ENCODE results near the gene ZNF362.
"Not testable (repeated sequence)": the region's sequence is repeated elsewhere in the genome, so short reads cannot be mapped to it uniquely, and the experiment has no call there.

ZNF362 gene

GRCh38 chr1:33309351-33309750 is 53.1 kb downstream of the ZNF362 start:
- not testable (repeated sequence) for DNase-seq

DNA sequence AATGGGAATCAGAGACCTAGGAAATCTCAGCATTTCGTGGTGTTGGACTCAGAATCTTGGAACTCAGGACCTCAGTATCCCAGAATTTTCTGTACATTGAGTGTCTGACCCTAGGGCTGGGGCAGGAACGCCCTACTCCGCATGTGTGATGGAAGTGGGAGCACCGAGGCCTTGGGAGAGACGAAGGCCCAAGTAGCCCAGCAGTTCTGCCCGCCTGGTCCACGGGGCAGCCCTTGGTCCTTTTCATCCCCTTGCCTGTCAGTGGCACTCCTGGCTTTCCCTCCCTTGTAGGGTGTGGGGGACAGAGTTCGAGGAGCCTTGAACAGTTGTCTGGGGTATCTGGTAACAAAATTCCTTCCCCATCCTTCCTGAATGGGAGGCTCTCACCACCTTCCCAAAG is 54.4 kb downstream of the ZNF362 start:
- DNase-seq = no peak

DNA sequence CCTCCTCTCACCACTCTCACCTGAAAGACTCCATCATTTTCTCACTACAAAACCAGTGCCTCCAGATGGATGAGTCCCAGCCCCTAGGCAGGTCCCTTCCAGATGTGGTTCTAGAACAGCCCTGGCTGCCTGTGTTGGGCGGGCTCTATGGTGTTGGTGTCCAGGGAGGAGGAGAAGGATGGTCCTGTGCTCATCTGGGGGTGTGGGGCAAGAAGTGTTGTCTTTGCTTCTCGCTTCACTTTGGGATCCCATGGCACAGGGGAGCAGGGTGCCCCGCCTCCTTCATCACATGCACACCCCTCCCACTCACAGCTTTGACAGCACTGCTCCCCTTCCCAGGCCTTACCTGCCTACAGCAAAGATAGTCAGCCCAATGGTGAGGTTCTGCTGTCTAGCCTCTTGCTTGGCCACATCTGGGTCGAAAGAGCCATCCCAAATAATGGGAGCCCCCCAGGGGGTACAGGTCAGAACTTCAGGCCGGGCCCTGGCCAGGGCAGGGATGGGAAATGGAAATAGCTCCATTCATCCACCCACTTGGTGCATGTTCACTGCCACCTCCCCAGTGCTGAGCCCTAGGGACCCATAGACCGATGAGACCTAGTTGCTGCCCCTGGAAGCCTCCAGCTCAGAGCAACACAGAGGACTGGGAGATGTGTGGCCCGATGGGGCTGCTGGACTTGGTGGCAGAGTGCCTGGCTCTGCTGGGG is 55.6 kb downstream of the ZNF362 start:
- no peak for DNase-seq

GRCh38 chr1:33312413-33312749 is 56.1 kb downstream of the ZNF362 start:
- DNase-seq = no peak

- no peak for DNase-seq
These were observed 58.1 kb downstream of the ZNF362 start for GRCh38 chr1:33314416-33314815.

DNA sequence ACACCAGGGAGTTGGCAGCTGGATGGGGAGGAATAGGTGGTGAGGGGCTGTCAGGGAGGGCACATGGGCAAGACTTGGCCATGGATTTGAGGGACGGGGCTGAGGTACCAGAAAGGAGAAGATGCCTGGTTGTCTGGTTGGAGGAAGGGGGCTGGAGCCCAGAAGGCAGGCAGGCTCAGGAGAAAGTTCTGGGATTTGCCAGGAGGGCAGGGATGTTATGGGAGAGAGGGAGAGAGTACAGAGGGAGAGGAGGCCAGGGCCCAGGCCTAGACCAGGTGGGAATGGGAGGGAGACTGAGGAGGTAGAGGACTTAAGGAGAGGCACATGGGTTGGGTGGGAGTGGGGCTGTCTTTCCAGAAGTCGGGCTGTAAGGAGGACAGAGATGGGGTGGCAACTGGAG is 60.3 kb downstream of the ZNF362 start:
- DNase-seq = no peak

DNA sequence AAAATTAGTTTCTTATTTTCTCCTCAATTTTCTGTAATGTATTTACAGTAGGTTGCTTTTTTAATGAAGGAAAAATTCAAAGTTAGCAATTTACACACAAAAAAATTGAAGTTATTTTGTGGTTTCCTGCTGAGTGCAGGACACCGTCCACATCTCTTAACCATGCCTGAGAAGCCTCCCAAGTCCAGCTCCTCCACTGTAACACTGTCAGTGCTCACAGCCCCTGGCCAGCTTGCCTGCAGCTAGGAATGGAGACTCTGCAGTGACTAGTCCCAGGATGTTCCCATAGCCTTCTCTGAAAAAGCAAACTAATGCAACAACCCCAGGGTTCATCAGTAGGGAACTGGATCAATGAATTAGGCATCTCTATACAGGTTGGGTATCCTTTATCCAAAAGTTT is 61.1 kb downstream of the ZNF362 start:
- DNase-seq = no peak

DNA sequence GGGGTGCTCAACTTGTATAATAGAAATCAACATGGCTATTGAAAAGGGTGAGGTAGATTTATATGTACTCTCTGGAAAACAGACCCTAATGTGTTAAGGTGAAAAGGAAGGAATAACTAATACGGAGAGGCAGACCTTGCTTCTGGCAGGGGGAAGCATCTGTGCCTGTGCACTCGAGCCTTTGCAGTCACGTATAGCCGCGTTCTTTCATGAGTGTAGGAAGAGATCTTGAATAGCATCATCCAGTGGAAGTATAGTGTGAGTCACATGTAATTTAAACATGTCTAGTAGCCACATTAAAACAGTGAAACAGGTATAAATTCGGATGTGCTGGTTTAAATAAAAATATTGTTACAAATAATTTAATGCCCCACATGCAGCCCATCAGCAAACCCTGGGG is 61.7 kb downstream of the ZNF362 start:
- DNase-seq = no peak

- DNase-seq = no peak
These were observed 63.1 kb downstream of the ZNF362 start for GRCh38 chr1:33319186-33319948.

DNA sequence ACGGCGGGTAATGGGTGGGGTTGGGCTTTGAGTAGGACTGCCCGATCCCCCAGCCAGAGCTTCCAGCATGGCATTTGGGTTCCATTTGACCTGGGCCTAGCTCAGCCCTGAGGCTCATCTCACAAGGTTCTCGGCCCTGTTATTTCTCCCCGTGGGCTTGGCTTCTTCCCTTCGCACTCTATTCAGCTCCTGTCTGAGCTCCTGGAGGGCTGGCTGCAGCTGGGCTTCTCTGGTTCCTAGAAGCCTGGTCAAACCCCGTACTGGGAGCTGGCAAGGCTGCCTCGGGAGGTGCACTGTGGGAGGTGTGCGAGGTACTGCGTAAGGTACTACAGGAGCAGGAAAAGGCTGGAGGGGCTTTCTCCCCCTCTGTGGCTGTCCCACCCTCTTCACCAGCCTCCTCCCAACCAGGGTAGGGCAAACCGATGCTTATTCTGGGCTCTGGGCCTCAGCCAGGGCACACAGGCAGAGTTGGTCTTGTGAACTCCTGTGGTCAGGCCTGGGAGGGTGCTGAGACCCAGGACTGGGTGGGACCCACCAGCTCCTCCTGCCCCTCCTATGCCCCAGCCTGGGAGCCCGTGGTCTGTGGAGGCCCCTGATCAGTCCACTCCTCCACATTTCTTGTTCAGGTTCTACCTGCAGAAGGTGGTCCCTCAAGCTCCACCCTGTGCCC is 63.8 kb downstream of the ZNF362 start:
- no peak for DNase-seq

GRCh38 chr1:33320619-33321165 is 64.4 kb downstream of the ZNF362 start, which contains the start of gene A3GALT2:
A3GALT2 (minus strand) TSS chr1:33321098; CDS start chr1:33321098, 0 bp downstream.
- no peak for DNase-seq

- no peak for DNase-seq
These were observed 64.9 kb downstream of the ZNF362 start for GRCh38 chr1:33321178-33321577.

- DNase-seq = no peak
These were observed 65.8 kb downstream of the ZNF362 start for GRCh38 chr1:33322109-33322508.

GRCh38 chr1:33322870-33323585 is 66.7 kb downstream of the ZNF362 start:
- DNase-seq = no peak

DNA sequence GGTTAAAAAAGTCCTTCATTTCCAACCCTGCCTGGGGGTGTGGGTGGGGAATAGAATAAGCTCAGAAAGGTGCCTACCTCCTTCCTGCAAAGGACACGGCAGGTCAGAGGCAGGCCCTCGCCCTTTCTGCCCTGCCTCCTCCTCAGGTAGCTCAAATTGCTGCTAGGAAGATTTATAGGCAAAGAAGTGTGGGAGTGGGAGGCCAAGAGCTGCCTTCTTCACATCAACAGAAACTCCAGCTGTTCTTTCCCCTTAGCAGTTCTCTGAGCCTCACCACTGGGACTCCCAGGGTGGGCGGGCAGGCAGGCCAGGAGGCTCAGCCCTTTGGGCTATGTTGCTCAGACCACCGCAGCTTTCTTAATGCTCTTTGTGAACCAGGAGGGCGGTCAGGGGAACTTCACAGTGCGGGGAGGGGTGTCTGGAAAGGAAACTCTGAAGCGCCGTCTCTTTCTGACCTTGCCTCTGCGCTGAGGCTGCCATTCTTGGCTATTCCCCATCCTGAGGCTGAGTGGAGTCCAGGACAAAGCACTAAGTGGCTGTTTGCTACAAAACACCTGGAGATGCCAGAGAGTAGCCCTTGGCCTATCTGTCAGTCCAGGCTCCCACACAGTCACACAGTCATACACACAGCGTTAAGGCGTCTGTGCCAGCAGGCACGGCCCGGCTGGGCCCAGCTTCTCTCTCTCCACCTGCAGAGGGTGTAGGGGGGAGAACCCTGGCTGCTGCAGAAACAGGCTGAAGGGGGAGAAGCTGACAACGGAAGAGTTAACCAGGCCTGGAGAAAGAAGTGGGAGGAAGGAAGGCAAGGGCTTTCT is 67.6 kb downstream of the ZNF362 start:
- DNase-seq = no peak

GRCh38 chr1:33324677-33325575 is 68.6 kb downstream of the ZNF362 start:
- no peak for DNase-seq

- no peak for DNase-seq
These were observed 70.5 kb downstream of the ZNF362 start for GRCh38 chr1:33326785-33327184.

DNA sequence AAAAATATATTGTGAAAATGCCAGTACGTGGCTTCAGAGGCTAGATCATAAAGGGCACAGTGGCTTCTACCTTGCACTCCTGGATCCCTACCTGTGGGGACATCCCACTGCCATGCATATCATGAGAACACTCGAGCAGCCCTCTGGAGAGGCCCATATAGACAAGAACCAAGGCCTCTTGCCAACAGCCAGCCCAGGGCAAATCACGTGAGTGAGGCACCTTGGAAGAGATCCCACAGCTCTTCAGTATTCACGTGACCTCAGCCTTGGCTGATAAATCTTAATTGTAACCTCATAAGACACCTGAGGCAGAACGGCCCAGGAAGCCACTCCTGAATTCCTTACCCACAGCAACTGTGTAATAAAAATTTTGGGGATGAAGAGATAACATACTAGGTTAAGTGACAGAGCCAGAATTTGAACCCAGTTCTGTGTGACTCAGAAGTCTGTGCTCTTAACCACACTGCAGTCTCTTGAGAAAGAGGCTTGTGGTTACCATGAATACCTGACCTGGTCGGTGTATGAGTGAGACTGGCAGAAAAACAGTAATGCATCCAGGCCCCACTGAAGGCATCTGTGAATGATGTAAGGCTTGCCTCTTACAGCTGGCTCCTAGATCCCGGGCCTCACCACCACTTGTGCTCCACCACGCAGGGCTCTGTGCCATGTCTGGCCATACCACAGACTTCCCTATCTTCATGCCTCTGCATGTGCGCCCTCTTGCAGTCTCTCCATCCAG is 71.5 kb downstream of the ZNF362 start:
- DNase-seq = no peak

DNA sequence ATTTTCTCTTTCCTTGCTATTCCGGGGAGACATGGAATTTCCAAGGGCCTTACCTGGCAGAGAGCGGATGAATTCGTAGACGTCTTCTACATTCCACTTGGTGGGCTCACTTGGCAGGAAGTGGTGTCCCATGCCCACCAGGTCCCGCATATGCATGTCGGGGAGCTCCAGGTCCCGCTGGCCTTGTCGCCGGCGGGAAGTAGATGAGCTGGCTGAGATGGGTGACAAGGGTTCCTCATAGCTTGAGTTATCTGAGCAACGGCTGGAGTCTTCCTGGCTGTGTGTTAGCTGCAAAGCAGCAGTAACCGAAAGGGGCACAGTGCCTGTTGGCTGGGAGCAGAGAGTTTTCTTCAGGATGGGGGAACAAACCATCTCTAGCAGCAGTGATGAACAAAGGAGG is 72.5 kb downstream of the ZNF362 start:
- DNase-seq = no peak

DNA sequence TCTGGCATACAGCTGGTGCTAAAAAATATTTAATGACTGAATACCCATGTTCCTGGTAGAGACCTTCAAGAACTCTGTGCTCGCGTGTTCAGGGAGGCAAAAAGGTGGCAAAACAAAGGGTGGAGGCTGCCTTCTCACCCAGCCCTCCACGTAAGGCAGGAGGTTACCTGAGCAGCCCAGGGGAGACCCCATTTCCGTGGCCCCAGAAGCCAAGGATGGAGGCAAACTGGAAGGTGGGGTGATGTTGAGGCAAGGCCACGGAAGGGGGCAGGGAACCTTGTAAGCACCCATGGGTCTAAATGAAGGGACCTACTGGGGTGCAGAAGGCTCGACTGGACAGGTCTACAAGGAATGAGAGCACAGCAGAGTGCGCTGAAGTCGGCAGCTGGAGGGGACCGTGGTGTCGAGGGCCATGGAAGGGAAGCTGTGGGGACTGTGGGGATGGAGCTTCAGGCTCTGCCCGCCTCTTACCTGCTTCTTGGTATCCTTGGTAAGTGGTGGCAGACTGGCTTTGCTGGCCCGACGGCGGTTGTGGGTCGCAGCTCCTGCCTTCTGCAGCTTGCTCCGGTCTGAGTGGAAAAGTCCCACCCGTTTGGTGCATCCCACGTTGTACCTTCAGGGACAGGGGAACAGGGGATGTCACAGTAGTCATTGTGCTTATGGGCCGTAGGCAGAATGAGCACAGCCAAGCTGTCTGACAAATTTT is 73.5 kb downstream of the ZNF362 start:
- DNase-seq = no peak
